Measurements from ENCODE around the gene ARL15. TPM values are rescaled to one million over a fixed set of nuclear protein-coding genes. Genes with fewer than 3 reads are reported as not detected.

The ARL15 gene
- total RNA-seq, 1 donor from 2014 or later, result 74.4 TPM

GRCh38 chr5:54004697-54005096 lies 305.7 kb downstream of the ARL15 start:
- no peaks in the 10 kb centered on the region for H3K27me3 ChIP-seq
- H3K4me1 ChIP-seq, result no peaks in the 10 kb centered on the region
- DNase-seq (ENCODE audit: extremely low spot score in 2 of 2), result no peak
- H3K36me3 ChIP-seq, result no peaks in the 10 kb centered on the region
- H3K27ac ChIP-seq, result no peak overlapping the region
- intact Hi-C loops (cut with DNase I), result no loop called here
- H3K9me3 ChIP-seq, result no peaks in the 10 kb centered on the region
- no peak overlapping the region for H3K4me3 ChIP-seq
- TF ChIP-seq CTCF (IDR thresholded peaks at IDR 0.05) (no peak), POLR2AphosphoS5 (IDR thresholded peaks at IDR 0.05; ENCODE audit: insufficient read depth in 1 of 2, low read depth in 1 of 2) (no peak), POLR2A (IDR thresholded peaks at IDR 0.05) (no peak)

- no peak overlapping the region for H3K4me3 ChIP-seq
- no peak for TF ChIP-seq POLR2A (IDR thresholded peaks at IDR 0.05)
- no peak for TF ChIP-seq CTCF (IDR thresholded peaks at IDR 0.05)
- TF ChIP-seq POLR2AphosphoS5 (IDR thresholded peaks at IDR 0.05; ENCODE audit: insufficient read depth in 1 of 2, low read depth in 1 of 2), result no peak
- H3K4me1 ChIP-seq, result no peaks in the 10 kb centered on the region
- H3K9me3 ChIP-seq, result no peaks in the 10 kb centered on the region
- intact Hi-C loops (cut with DNase I), result no loop called here
- no peaks in the 10 kb centered on the region for H3K36me3 ChIP-seq
- no peak for DNase-seq (ENCODE audit: extremely low spot score in 2 of 2)
- H3K27me3 ChIP-seq, result no peaks in the 10 kb centered on the region
- H3K27ac ChIP-seq, result no peak overlapping the region
Measured at GRCh38 chr5:54002779-54003178, 307.6 kb downstream of the ARL15 start.

GRCh38 chr5:54001976-54002775 lies 308.2 kb downstream of the ARL15 start:
- no peaks in the 10 kb centered on the region for H3K36me3 ChIP-seq
- intact Hi-C loops (cut with DNase I), result no loop called here
- H3K27me3 ChIP-seq, result no peaks in the 10 kb centered on the region
- H3K4me1 ChIP-seq, result no peaks in the 10 kb centered on the region
- TF ChIP-seq POLR2A (IDR thresholded peaks at IDR 0.05) (no peak), POLR2AphosphoS5 (IDR thresholded peaks at IDR 0.05; ENCODE audit: insufficient read depth in 1 of 2, low read depth in 1 of 2) (no peak), CTCF (IDR thresholded peaks at IDR 0.05) (no peak)
- no peak overlapping the region for H3K4me3 ChIP-seq
- H3K9me3 ChIP-seq, result no peaks in the 10 kb centered on the region
- no peak overlapping the region for H3K27ac ChIP-seq
- no peak for DNase-seq (ENCODE audit: extremely low spot score in 2 of 2)

- Histone ChIP-seq H3K4me3 (no peak overlapping the region), H3K27me3 (no peaks in the 10 kb centered on the region), H3K9me3 (no peaks in the 10 kb centered on the region), H3K4me1 (no peaks in the 10 kb centered on the region), H3K27ac (no peak overlapping the region), H3K36me3 (no peaks in the 10 kb centered on the region)
- intact Hi-C loops (cut with DNase I), result no loop called here
- TF ChIP-seq POLR2A (IDR thresholded peaks at IDR 0.05), result no peak
- TF ChIP-seq CTCF (IDR thresholded peaks at IDR 0.05), result no peak
- no peak for TF ChIP-seq POLR2AphosphoS5 (IDR thresholded peaks at IDR 0.05; ENCODE audit: insufficient read depth in 1 of 2, low read depth in 1 of 2)
- no peak for DNase-seq (ENCODE audit: extremely low spot score in 2 of 2)
Measured at GRCh38 chr5:54000011-54000410, 310.4 kb downstream of the ARL15 start.

Measured in vagina (tissue), 2 donors.